GM19193 (cell line): ENCODE measurements around the gene FGGY.

Experiments
- POLR2A ChIP-seq: IDR thresholded peaks from 4 replicates; pipeline ENCODE4 v1.6.1; 2011; ENCODE audit not compliant: insufficient read depth, insufficient read length; ENCODE audit errors: extremely low read depth

The FGGY gene

GRCh38 chr1:59498640-59499039, 201.7 kb downstream of the FGGY start:
- no peak for TF ChIP-seq POLR2A

GRCh38 chr1:59499273-59499942, 202.5 kb downstream of the FGGY start:
- no peak for TF ChIP-seq POLR2A

DNA sequence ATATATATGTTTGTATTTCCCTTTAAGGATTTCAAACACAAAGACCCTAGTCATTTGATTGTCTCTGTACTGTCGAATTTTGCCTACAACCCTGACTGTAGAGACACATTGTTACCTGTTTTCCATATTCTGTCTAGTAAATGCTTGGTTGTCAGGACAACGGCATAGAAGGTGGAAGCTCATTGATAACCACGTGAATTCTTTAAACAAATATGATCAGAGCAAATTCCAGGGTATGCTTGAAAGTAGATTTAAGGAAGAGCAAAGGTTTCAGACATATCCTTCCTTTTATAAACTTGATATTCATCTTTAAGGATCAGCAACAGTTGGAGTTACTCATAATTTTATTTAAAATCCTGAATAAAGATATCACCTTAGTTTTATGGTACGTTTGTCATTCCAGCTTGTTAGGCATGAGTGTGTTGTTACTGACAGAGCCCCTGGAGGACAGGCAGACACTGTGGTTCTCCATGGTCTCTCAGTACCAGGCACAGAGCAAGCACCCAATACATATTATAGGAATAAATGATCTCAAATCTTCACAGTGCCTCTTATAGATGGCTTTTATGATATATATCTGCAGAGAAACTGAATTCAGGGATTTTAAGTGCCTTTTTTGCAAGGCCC, 203.2 kb downstream of the FGGY start:
- TF ChIP-seq POLR2A, result no peak

GRCh38 chr1:59500950-59501742, 204.3 kb downstream of the FGGY start:
- no peak for TF ChIP-seq POLR2A

- TF ChIP-seq POLR2A, result no peak
Measured at GRCh38 chr1:59502009-59502691, 205.3 kb downstream of the FGGY start.

DNA sequence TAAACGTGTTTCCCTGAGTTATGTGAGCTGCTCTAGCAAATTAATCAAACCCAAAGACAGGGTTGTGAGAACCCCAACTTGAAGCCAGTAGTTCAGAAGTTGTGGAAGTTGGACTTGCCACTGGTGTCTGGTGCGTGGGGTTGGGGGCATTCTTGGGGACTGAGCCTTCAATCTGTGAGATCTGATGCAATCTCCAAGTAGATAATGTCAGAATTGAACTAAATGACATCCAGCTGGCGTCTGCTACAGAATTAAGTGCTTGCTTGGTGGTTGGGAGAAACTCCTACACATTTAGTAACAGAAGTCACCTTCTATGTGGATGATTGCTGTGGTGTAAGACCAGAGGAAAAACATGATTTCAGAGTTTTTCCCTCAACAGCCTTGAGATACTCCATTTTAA, 207.4 kb downstream of the FGGY start:
- no peak for TF ChIP-seq POLR2A

GRCh38 chr1:59505596-59506028, 208.7 kb downstream of the FGGY start:
- no peak for TF ChIP-seq POLR2A

DNA sequence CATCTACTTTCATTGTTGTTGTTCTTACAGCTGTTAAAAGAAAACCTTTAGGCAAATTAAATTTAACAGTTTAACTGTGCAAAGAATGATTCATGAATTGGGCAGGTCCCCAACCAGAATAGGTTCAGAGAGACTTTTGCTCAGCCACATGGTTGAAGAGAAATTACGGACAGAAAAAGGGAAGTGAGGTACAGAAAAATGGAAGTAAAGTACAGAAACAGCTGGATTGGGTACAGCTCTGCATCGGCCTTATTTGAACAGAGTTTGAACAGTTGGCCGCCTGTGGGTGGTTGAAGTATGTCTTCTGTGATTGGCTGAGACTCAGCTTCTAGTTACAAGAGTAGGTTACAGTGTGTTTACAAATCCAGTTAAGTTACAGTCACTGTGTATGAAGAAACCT, 210.1 kb downstream of the FGGY start:
- TF ChIP-seq POLR2A, result no peak

GRCh38 chr1:59509341-59509875, 212.5 kb downstream of the FGGY start:
- no peak for TF ChIP-seq POLR2A

- no peak for TF ChIP-seq POLR2A
Measured at GRCh38 chr1:59510249-59510648, 213.4 kb downstream of the FGGY start.

DNA sequence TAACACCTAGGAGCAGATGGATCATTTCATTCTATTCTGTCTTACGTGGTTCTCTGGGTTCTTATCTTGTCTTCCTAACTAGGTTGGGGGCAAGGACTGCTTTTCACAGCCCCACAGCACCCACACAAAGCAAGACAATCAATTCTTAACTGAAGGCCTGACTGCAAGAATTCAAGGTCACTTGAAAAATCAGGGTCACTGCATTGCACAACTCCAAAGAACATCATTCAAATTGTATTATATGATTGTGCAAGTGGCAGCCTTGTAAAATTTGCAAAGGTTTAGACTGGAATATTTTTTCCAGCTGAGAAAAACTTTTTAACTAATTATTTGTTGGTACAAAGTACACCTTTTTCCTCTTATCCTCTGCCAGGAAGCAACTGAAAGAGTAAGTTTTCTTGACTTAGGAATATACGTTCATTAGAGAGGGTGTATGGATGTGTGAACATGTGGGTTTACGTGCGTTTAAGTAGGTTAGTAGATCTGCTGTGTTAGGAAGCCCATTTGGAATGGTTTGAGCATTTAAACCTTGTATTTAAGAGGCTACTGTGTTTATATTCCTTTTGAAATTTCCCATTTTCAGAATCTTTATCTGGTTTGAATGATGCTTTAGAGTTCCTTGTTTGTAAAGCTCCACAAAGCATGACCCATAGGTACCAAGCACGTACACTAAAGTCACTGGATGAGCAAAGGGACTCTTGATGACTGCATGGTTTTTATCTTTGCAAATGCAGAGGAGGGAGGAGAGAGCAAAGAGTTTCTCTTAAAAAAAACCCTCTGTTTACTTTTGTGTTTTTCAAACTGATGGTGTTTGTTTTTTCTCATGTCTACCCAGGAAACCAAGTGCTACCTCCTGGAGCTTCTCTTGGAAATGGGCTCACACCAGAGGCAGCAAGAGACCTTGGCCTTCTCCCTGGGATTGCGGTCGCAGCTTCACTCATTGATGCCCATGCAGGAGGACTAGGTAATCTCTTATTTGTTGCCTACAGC, 214.9 kb downstream of the FGGY start:
- no peak for TF ChIP-seq POLR2A

DNA sequence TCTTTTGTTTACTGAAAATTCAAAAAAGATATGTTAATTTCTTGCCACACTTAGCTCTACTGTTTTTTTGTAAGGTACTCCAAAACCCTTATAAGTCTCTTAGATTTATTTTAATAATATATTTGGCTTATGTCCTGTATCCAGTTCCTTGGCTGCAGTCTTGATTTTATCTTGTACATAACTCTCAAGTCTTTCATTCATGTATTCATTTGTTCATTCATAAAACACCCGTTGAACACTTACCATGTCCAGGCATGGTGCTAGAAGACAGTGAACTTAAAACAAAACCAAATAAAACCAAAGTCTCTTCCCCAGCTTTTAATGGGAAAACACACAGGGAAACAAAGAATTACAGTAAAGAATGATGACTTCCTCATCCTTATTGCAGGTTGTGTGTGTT, 215.8 kb downstream of the FGGY start:
- no peak for TF ChIP-seq POLR2A

DNA sequence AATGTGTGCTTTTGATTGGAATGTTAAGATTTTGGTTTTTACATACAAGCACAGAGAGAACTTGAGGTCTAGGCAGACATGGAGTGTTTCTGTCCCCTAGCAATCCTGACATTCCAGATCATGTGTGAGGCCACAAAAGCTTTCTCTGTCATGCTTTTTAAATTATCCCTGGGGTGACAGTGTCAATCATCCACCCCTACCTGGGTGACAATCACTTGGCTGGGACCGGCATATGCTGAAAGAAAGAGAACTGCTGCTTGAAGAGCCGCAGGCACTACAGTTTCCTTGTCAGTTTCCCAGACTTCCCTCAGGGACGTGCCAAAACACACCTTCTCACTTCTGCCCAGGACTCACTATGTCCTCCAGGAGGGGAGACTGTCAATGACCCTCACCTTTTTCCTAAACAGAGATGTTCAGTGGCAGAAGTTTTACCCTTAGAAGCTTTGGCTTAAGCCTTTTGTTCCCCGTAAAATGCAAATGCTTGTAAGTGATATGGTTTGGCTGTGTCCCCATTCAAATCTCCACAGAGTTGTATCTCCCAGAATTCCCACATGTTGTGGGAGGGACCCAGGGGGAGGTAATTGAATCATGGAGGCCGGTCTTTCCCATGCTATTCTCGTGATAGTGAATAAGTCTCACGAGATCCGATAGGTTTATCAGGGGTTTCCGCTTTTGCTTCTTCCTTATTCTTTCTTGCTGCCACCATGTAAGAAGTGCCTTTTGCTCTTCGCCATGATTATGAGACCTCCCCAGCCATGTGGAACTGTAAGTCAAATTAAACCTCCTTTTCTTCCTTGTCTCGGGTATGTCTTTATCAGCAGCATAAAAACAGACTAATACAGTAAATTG, 217.4 kb downstream of the FGGY start:
- no peak for TF ChIP-seq POLR2A
